Measurements from ENCODE around the gene PISD.

Gene PISD

DNA sequence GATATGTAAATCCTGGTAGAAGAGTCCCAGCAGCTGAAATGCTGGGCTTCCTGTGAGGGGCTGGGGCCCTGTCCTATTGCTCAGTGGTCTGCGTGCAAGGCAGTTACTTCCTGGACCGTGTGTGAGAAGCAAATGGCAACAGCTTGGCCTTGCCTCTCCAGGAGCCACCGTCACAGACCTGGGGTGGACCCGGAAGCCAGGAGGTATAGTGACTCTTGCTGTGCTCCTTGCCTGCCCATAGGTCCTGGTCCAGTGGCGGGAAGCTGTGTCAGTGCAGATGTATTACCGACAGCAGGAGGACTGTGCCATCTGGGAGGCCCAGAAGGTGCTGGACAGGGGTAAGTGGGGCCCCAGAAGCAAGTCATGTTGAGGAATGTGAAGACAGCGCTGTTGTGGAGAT is 54.3 kb downstream of the PISD start:
- DNase-seq (ENCODE audit: extremely low read depth, insufficient read length): no peak
- no peak for TF ChIP-seq CTCF (IDR thresholded peaks at IDR 0.05; ENCODE audit: insufficient read depth, low read length, poor library complexity, severe bottlenecking)
- Histone ChIP-seq H3K4me3 (replicated peaks; ENCODE audit: low read depth, low read length) (no peak overlapping the region), H3K27me3 (replicated peaks; ENCODE audit: control insufficient read depth, insufficient read depth, low read length) (no peaks in the 10 kb centered on the region), H3K36me3 (ENCODE audit: control insufficient read depth, insufficient read depth, low read length) (peaks cover 32% of the 10 kb centered on the region)

DNA sequence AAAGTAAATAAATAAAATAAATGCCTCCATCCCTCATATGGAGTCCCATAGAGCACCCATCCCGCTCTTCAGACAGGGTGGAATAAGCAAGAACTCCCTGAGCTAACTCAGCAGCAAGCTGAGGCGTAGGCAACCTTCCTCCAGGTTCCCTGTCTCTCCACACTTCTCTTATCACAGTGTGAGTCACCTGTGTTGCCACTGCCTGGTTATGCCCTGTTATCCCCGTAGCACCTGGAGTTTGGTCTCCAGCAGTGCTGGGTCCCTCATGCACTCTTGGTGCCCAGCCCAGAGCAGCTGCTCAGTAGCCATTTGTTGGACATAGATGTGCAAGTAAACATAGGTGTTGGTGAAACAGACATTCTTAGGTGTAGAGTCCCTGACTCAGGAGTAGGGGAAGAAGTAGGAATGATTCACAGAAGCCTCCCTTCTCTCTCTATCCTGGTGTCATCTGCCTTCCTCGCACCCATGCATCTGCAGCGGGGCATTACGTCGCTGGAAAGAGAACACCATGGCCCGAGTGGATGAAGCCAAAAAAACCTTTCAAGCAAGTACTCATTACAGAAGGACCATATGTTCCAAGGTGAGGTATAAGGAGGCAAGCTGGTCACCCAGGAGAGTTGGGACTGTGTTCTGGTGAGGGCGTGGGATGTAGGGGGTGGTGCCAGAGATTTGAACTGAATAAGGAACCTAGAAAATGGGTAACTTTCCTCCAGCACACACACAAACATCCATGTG is 56.0 kb downstream of the PISD start:
- Histone ChIP-seq H3K27me3 (replicated peaks; ENCODE audit: control insufficient read depth, insufficient read depth, low read length) (no peaks in the 10 kb centered on the region), H3K4me3 (replicated peaks; ENCODE audit: low read depth, low read length) (no peak overlapping the region), H3K36me3 (ENCODE audit: control insufficient read depth, insufficient read depth, low read length) (peaks cover 25% of the 10 kb centered on the region)
- TF ChIP-seq CTCF (IDR thresholded peaks at IDR 0.05; ENCODE audit: insufficient read depth, low read length, poor library complexity, severe bottlenecking): no peak
- DNase-seq (ENCODE audit: extremely low read depth, insufficient read length): no peak

DNA sequence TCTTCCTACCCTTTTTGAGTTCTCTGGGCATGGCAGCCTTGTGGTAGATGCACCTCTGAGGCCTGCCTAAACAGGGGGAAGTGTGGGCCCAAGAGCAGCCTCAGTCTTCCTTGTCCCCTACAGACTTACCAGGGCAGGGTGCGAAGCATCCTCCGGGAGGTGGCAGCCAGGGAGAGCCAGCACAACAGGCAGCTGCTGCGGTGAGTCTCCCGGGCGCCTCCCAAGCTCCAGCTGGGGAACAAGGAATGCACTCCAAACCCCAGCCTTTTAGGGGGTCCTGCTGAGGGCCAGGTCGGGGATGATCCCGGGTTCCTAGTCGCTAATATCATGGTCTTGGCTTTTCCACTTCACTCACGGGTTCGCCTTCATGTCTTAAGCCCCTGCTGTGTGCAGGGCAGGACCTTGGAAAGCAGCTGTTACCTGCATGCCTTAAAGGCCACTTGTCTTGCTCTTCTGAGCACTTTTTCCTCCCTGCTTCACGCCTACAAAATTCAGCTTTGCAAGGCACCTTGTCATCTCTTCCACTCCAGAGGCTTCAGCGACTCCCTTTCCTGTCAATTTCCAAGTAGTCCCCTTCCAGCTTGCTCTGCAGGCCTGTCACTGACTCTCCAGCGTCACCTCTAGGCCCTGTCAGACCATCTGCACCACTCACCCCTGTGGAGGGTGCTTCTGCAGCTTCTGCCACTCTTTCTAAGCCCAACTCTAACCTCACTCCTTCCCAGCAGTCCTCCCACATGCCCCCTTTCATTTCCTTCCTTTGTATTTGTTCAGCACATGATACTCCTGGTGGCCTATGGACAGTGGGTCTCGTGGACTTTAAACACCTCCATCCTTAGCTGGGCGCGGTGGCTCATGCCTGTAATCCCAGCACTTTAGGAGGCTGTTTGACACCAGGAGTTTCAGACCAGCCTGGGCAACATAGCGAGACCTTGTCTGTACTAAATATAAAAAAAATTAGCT is 57.0 kb downstream of the PISD start:
- Histone ChIP-seq H3K36me3 (ENCODE audit: control insufficient read depth, insufficient read depth, low read length) (peaks cover 21% of the 10 kb centered on the region), H3K4me3 (replicated peaks; ENCODE audit: low read depth, low read length) (no peak overlapping the region), H3K27me3 (replicated peaks; ENCODE audit: control insufficient read depth, insufficient read depth, low read length) (no peaks in the 10 kb centered on the region)
- no peak for DNase-seq (ENCODE audit: extremely low read depth, insufficient read length)
- no peak for TF ChIP-seq CTCF (IDR thresholded peaks at IDR 0.05; ENCODE audit: insufficient read depth, low read length, poor library complexity, severe bottlenecking)

- TF ChIP-seq CTCF (IDR thresholded peaks at IDR 0.05; ENCODE audit: insufficient read depth, low read length, poor library complexity, severe bottlenecking): no peak
- H3K4me3 ChIP-seq (replicated peaks; ENCODE audit: low read depth, low read length): no peak overlapping the region
- peaks cover 17% of the 10 kb centered on the region for H3K36me3 ChIP-seq (ENCODE audit: control insufficient read depth, insufficient read depth, low read length)
- no peaks in the 10 kb centered on the region for H3K27me3 ChIP-seq (replicated peaks; ENCODE audit: control insufficient read depth, insufficient read depth, low read length)
- no peak for DNase-seq (ENCODE audit: extremely low read depth, insufficient read length)
Observed at GRCh38 chr22:31604137-31604705, 57.8 kb downstream of the PISD start.

DNA sequence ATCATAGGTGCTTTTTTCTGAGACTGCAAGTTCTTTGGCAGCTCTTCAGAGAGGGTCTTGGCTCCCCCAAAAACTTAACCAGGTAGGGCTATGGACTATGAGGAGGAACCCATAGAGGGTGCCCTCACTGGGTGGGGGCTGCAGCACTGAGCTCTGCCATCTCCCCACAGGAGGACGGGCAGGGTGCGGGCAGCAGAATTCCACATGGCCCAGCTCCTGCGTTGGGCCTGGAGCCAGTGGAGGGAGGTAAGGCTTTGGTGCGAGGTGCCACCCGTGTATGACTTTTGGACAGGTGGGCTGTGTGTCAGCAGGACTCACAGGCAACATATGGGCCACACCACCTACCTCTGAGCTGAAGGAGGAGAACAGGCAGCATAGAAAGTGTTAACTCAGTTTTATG is 58.4 kb downstream of the PISD start:
- no peak overlapping the region for H3K4me3 ChIP-seq (replicated peaks; ENCODE audit: low read depth, low read length)
- DNase-seq (ENCODE audit: extremely low read depth, insufficient read length): no peak
- peaks cover 17% of the 10 kb centered on the region for H3K36me3 ChIP-seq (ENCODE audit: control insufficient read depth, insufficient read depth, low read length)
- H3K27me3 ChIP-seq (replicated peaks; ENCODE audit: control insufficient read depth, insufficient read depth, low read length): no peaks in the 10 kb centered on the region
- TF ChIP-seq CTCF (IDR thresholded peaks at IDR 0.05; ENCODE audit: insufficient read depth, low read length, poor library complexity, severe bottlenecking): no peak
